Gastroesophageal sphincter (tissue), 3 donors: ENCODE measurements around the gene COL5A1.

Experiments used
- EP300 ChIP-seq: sonication (generic); formaldehyde crosslinking; IDR thresholded peaks from one replicate; pipeline ENCODE4 v1.6.1; 2017; ENCODE audit warnings: antibody characterized with exemption, mild to moderate bottlenecking
- POLR2AphosphoS5 ChIP-seq: sonication (generic); formaldehyde crosslinking; IDR thresholded peaks from one replicate; pipeline ENCODE4 v1.6.1; 2017; ENCODE audit warnings: antibody characterized with exemption
- TF ChIP-seq, protein P1 (sequence below), 4 experiments: fragments of 200-600 bp in 2 of 4; fragments of 450-650 bp in 2 of 4; sonication (generic) in 1 of 4; IDR thresholded peaks; one replicate each; pipeline ENCODE4 v1.5.1; 2017 to 2019; ENCODE audit warnings: antibody characterized with exemption in 4 of 4, mild to moderate bottlenecking in 2 of 4, moderate library complexity in 2 of 4

DNA sequence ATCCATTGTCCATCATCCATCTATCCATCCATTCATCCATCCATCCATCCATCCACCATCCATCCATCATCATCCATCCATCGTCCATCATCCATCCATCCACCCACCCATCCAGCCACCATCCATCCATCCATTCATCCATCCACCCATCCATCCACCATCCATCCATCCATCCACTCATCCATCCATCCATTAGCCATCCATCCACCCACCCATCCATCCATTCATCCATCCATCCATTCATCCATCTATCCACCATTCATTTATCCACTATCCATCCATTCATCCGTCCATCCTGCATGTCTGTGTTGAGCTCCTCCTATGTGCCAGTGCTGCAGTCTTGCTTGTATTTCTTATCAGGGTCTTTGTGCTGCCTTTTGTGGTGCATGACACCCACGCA, 44.2 kb downstream of the COL5A1 start:
- TF ChIP-seq POLR2AphosphoS5 (no peak), EP300 (no peak)
- TF ChIP-seq, protein P1, sequence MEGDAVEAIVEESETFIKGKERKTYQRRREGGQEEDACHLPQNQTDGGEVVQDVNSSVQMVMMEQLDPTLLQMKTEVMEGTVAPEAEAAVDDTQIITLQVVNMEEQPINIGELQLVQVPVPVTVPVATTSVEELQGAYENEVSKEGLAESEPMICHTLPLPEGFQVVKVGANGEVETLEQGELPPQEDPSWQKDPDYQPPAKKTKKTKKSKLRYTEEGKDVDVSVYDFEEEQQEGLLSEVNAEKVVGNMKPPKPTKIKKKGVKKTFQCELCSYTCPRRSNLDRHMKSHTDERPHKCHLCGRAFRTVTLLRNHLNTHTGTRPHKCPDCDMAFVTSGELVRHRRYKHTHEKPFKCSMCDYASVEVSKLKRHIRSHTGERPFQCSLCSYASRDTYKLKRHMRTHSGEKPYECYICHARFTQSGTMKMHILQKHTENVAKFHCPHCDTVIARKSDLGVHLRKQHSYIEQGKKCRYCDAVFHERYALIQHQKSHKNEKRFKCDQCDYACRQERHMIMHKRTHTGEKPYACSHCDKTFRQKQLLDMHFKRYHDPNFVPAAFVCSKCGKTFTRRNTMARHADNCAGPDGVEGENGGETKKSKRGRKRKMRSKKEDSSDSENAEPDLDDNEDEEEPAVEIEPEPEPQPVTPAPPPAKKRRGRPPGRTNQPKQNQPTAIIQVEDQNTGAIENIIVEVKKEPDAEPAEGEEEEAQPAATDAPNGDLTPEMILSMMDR (IDR thresholded peaks at IDR 0.05), result no peak
